Hindlimb muscle (tissue), 1 donor: ENCODE results near the gene SLC37A4. TPM values are rescaled to one million over a fixed set of nuclear protein-coding genes. Genes with fewer than 3 reads are reported as not detected.
"Not testable (repeated sequence)": the region's sequence is repeated elsewhere in the genome, so short reads cannot be mapped to it uniquely, and the experiment has no call there.

Source experiments
- DNase-seq: peaks from one replicate; pipeline ENCODE4 v3.0.0-alpha.2; 2013
- polyA plus RNA-seq: library from polyadenylated mRNA; unstranded; fragments of 120-200 nt; gene quantifications from one replicate; pipeline ENCODE4 v1.2.1, GENCODE V29; 2013; ENCODE audit not compliant: insufficient read length

Gene SLC37A4
- polyA plus RNA-seq, 1 donor = 10.2 TPM

DNA sequence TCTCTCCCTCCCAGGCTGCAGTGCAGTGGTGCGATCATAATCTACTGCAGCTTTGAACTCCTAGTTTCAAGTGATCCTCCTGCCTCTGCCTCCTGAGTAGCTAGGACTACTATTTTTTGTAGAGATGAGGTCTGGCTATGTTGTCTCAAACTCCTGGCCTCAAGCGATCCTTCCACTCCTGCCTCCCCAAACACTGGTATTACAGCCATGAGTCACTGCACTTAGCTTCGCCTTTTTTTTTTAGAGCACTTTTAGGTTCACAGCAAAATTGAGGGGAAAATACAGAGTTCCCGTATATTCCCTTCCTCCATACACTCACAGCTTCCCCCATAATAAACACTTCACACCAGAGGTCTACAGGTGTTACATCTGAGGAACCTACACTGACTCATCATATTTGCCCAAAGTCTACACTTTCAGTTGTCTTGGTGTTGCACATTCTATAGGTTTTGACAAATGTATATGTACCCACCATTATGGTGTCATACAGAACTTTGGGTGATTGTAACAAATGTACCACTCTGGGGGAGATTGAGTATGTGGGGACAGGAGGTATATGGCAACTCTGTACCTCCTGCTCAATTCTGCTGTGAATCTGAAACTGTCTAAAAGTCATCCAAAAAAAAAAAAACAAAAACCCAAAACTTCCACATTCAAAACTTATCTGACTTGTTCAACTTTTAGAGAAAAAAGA, 11.3 kb upstream of the SLC37A4 start:
- no peak for DNase-seq

DNA sequence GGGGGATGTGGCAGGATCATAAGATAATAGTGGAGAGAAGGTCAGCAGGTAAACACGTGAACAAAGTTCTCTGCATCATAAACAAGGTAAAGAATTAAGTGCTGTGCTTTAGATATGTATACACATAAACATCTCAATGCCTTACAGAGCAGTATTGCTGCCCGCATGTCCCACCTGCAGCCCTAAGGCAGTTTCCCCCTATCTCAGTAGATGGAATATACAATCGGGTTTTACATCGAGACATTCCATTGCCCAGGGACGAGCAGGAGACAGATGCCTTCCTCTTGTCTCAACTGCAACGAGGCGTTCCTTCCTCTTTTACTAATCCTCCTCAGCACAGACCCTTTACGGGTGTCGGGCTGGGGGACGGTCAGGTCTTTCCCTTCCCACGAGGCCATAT, 8.8 kb upstream of the SLC37A4 start:
- DNase-seq = not testable (repeated sequence)

DNA sequence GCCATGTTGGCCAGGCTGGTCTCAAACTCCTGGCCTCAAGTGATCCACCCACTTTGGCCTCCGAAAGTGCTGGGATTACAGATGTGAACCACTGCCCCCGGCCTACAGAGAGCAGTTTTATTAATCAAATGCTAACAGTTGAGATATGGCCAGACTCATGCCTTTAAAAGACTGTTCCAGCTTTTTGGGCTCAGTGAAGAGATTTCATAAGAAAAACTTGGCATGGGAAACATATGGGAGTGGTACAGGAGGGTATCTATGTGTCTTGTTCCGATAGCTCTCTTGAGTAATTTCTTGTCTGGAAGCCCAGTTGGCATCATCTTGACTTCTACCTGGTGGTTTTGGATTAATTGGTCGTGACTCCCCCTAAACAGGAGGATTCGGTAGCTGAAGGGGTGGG, 8.2 kb upstream of the SLC37A4 start:
- no peak for DNase-seq

DNA sequence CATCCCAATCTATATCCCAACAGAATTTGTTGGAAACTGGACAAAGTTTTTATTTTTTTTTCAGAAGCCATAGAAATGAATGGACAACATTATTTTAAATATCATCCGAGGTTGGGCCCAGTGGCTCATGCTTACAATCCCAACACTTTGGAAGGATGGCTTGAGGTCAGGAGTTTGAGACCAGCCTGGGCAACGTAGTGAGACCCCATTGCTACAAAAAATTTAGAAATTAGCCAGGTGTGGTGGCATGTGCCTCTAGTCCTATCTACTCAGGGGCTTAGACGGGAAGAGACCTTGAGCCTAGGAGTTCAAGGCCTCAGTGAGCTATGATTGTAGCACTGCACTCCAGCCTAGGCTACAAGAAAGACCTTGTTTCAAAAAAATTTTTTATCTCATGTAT, 4.1 kb upstream of the SLC37A4 start:
- no peak for DNase-seq

DNA sequence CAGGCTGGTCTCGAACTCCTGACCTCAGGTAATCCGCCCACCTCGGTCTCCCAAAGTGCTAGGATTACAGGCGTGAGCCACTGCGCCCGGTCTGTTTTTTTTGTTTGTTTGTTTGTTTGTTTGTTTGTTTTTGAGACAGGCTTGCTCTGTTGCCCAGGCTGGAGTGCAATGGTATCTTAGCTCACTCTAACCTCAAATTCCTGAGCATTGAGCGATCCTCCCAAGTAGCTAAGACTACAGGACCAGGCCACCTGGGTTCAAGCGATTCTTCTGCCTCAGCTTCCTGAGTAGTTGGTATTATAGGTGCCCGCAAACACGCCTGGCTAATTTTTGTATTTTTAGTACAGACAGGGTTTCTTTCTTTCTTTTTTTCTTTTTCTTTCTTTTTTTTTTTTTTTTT, 2.7 kb upstream of the SLC37A4 start:
- DNase-seq = not testable (repeated sequence)

DNA sequence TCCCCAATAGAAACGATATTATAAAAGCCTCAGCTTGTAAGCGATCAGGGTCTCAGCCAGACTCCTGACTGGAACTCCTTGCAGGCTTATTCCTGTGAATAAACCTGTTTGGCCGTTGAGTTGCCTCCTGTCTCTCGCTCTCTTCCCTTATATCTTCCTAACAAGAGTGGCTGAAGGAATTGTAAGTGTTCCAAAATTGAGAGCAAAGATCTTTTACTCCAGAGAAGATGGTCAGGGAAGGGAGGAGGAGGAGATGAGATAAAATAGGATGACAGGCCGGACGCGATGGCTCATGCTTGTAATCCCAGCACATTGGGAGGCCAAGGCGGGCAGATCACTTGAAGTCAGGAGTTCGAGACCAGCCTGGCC, 1.2 kb upstream of the SLC37A4 start:
- no peak for DNase-seq

DNA sequence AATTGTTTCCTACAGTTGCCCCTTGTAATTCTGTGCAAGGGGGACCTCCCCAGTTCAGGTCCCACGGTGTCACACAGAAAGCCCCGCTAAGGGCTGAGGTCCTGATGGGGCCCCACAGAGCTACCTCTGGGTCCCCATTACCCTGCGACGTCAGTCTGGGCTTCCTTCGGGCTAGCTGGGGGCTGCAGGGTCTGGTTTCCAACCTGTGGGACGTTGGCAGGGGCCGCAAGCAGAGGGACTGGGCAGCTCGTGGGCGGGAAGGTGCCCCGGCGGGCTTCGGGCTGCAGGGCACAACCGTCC, 698 bp downstream of the SLC37A4 start:
- no peak for DNase-seq

DNA sequence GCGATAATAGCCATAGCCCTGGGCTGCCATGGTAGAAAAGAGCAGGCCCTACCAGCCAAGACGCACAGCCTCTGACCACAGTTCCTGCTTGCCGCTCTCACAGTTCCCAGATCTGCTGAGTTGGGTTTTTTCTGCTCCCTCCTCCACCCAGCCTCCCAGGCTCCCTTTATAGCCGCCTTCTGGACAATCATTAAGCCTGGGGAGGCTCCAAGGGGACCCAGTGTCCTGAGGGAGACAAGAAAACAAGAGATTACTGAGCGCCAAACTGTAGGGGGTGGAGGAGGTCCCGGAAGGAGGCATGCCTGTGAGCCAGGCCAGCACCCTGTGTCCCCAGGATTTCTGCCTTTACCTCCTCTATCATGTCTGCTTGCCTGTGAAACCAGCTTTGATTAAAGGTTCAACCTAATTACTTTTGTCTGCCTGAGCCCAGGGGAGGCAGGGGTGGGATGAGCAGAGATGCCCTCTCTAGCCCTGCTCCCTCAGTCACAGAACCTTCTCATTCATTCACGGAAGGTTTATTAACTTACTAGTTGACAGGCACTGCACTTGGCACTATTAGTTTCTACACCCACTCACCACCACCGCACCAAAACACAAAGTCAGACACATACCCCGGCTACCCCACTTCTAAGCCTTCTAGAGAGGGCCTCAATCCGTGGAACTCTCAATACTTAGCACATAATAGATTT, 1.2 kb downstream of the SLC37A4 start:
- no peak for DNase-seq

DNA sequence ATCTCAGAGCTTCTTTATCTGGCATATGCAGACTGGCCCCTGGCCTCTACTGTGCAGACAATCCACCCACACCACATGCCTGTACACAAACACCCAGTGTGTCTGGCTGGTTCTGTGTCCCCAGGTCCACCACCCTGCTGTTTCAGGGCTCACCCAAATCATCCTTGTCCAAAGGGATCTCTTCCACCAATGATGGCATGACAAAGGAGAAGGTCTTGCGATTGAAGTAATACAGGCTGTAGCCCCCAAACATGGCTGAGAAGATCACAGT, 1.7 kb downstream of the SLC37A4 start:
- no peak for DNase-seq

DNA sequence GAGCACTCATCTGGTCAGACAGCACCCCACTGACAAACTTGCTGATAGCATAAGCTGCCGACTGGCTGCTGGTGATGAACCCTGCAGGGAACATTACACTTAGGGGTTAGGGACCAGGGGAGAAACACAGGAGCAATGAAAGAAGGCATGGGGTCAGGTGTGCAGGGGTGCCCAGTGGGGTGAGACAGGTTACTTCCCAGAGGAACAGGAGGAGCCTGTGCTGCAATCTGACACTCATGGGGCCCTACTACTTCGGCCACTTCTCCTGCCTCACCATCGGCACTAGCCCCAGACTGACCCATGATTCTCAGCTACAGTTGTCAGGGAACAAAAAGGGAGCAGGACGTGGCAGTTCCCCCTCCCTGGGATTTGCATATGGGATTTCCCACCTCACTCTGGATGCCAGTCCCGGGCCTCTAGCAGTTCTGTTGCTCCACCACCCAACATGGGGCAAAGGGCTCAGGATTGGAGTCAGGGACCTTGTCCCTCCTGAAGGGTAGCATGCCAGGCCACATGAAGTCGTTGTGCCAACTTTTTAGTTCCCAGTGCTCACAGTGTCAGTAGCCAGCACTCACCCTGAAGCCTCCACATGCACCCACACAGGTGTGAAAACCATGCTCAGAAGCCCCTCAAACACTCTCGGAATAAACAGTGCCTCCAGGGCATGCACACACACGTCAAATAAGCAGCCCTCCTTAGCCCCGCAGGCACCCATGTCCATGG, 2.2 kb downstream of the SLC37A4 start:
- DNase-seq = no peak

DNA sequence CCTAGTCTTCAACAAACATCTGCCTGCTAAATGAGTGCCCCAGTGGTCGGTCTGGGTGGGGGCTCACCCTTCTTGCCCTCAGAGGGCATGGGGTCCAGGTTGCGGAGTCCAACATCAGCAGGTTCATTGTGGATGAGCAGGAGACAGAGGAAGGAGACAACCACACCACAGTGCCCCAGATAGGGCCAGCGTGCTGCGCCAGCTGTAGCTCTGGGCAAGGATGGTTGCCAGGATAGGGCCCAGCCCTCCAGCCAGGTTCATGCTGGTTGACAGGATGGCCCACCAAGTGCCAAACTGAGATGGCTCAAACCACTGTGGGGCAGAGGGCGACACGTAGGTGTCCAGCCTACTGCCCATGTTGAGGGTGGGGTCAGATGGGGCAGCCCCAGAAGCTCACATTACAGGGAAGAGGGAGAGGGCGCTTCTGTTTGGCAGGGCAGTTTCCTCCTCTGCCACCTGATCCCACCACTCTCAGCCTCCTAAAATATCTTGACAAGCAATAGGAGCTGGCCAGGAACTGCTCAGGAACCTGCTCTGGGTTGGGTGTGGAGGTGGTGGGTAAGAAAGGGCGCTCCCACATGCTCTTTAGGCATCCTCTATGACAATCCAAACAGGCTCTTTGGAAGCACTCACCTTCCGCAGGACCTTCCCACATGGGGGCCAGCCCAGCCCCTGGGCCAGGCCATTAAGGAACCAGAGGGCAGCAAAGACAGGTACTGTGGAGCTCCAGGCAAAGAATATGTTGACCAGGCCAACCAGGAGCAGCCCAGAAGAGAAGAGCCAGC, 2.9 kb downstream of the SLC37A4 start:
- no peak for DNase-seq

DNA sequence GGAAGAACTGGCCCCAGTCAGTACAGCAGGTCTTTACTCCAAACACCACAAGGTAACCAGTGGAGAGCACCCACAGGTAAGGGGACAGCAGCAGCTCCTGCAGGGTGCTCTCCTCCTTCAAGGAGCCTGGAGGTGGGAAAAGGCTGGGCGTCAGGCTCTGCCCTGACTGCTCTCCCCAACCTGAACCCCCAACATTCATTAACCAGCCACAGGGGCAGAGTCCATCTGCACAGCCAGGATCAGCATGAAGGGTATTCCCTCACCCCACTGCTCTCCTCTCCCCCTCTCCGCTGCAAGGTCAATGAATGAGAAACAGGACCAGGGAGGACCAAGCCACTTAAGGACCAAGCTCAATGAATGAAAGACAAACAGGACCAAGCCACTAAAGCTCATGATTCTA, 3.7 kb downstream of the SLC37A4 start:
- DNase-seq = no peak

DNA sequence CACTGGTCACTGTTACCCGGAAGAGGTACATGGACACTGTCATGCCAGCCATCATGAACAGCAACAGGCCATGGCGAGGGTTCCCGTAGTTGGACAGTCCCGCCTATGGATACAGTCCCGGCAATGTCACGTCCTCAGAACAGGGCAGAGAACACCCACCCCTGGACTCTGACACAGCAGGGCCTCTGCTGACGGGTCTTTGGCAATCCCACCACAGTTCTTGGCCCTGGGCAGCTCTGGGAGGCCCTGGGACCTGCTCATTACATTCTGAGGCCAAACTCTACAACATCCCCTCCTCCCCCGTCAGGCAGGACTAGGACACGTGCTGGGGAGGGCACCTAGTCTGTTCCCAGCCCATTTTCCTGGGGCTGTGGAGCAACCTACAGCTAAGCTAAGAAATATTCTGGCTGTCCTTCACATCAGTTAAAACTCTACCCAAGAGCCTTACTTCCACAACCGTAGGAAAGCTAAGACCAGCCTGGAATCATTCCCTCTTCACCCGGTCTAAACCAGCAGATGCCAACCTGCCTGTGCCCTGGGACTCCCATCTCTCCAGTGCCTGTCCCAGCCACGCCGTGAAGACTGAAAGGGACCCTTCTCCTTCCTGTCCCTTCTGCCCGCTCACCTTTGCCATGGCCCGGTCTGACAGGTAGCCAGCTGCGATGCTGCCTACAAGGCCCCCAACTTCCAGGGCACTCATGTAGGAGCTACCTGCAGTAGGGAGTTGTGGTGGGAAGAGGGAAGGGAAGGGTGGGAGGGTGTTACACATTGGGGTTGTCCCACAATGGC, 4.5 kb downstream of the SLC37A4 start:
- no peak for DNase-seq

DNA sequence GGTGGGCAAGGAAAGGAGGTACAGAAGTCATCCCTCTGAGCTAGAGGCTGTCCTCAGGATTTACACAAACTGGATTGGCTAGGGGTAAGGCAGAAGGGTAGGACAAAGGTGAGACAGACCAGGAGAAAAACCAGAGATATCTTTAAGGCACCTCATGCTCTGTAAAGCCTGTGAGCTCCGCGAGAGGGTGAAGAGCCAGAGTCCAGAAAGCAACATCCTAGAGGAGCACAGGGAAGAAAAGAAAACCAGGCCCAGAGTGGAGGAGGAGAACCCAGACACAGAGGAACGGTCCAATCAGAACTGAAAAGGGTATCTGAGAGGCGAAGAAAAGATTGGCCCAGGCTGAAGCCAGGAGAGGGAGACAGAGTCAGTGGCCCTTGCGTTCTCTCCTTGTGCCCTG, 5.1 kb downstream of the SLC37A4 start:
- DNase-seq = no peak

DNA sequence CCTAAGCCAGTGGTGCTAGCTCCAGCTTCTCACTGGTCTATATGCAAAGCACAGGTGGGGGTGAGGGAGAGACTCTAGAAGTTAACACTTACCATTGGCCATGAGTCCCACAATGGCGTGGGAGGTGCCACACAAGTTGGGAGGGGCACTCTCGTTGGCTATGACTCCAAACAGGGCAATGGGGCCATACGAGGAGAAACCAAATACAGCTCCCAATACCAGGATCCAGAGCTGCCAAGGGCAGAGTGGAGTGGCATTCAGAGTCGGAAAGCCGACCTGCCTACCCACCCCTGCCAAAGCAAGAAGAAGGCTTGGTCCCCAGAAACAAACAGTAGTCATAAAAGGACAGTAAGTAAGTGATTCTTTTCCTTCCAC, 5.6 kb downstream of the SLC37A4 start:
- no peak for DNase-seq

DNA sequence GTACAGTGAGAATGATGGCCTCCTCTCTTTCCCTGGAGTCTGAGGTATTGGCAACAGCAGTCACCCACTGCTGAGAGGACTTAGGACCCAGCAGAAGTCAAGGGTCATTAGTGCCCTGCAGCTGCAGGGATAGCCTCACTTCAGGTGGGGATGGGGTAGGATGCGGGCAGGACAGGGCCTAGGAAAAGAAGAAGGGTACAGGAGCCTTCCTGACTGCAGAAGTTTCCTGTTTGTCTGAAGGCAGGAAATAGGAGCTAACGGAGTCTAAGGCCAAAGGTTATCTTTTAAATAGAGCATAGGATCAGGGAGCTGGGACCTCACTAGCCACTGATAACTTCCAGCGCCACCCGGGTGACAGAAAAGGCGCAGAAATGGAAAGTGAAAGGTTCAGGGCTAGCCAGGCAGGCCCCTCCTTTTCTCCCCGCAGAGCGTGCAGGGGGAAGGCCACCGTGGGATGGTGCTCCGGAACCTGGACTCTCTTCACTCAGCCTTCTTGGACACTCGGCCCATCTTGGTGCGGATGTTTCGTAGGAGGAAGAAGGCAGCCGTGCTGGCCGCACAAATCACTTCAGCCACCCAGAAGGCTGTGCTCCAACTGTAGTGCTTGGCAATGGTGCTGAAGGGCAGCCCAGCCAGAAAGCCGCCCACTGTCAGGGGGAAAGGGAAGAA, 6.1 kb downstream of the SLC37A4 start:
- no peak for DNase-seq

DNA sequence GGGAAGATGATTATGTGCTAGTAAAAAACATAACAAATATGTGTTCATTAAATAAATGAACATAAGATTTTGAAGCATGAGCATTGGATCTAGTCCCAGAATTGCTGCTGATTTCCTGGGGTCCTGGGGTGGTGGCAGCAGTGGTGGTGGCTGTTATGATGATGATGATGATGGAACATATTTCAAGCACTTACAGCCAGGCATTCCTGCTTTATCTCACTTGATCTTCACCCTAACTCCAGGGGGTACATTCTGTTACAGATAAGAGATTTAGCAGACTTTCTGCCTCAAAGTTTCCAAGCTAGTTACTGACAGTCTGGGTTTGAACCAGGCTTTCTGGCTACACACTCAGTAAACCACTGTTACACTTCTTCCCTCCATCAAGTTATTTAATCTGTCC, 6.9 kb downstream of the SLC37A4 start:
- DNase-seq = no peak

DNA sequence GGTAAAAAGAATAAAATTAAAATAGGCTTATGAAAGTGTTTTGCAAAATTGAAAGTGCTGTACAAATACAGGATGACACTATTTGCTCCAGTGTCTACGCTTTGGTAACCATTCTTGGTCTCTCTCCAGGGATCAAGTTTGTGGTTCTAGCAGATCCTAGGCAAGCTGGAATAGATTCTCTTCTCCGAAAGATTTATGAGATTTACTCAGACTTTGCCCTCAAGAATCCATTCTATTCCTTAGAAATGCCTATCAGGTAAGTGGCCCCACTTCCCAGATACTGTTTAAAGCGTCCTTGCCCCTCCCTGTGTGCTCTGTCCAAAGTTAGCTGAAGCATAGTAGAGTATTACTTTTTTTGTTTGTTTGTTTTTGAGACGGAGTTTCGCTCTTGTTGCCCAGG, 9.0 kb downstream of the SLC37A4 start:
- DNase-seq = no peak

DNA sequence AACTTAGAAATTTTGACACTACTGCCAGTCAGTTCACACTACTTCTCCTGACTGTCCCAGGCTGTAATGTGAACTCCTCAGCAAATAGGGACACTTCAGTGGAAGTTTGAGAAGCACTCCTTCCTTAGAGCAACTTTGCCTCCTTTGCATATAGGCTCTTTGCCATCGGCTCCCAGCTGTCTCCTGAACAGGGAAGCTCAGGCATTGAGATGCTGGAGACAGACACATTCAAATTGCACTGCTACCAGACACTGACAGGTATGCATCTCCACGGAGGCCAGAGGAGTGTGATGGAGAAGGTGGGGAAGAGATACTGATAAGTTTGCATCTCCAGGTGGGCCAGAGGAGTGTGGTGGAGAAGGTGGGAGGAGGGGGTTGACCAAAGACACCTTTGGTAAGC, 10.7 kb downstream of the SLC37A4 start:
- DNase-seq = no peak

DNA sequence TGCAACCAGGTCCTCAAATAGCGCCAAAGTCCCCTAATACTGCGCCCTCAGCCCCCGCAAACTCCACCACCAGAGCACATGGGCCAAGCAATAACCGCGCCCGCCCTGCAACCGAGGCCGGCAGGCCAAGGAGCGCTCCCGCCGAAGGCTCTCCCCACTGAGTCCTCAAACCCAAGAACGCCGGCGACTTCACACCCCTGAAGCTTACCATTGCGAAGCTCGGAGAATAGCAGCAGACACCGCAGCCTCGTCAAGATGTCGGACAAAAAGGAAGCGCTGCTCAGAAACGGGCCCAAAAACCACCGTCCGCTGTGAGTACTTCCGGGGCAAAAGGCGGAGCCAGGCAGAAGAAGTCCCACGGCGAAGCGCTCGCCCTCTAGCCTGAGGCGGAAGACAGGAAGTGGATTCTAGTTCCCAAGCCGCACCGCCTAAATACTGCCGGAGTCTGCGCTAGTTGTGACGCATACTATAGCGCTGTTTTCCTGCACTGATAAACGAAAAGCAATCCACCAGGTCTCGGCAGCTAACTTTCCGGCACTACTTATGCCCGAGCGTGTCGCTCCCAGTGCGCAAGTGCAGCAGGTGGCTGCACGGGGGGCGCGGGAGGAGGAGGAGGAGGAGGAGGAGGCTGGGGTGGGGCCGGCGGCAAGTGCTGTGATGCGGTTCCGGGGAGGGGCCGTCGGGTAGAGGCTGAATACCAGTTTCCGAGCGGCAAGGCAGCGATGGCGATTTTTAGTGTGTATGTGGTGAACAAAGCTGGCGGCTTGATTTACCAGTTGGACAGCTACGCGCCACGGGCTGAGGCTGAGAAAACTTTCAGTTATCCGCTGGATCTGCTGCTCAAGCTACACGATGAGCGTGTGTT, 12.4 kb downstream of the SLC37A4 start, which contains the start of the genes RPS25 and TRAPPC4:
Gene RPS25 (minus strand): TSS at position 270 of the 865 bp plus-strand sequence. CDS start 59 bp downstream, at position 211.
Gene TRAPPC4 (plus strand): TSS at position 693 of the 865 bp plus-strand sequence. CDS start 30 bp downstream, at position 723.
- DNase-seq = peak; percentile 97

DNA sequence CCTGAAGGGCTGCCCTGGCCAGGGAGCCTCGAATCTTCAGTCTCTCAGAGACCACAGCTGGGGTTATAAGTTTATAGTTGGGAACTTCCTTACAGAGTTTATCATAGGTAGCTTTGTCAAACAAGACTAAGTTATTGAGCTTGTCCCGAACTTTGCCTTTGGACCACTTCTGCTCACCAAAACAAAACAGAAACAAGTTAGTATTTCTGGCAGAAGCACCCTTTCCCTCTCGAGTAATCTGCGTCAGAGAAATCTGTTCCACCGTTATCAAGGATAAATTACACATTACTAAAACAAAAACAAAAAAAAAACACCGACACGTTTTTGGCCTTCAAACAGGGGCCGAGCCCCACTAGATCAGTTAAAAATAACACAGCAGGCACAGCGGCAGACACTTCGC, 13.3 kb downstream of the SLC37A4 start:
- DNase-seq = not testable (repeated sequence)
